Heart left ventricle (tissue), 13 donors: ENCODE data around the gene PKD2.

Experiments
- POLR2A ChIP-seq, 2 donors: fragments of 450-650 bp; IDR thresholded peaks; one replicate each; pipeline ENCODE4 v1.6.1; 2017; ENCODE audit warnings: antibody characterized with exemption in 2 of 2, mild to moderate bottlenecking in 2 of 2, moderate library complexity in 2 of 2
- TF ChIP-seq, protein P1 (sequence below), 12 donors: fragments of 200-600 bp; sonication (generic) in 4 of 12; IDR thresholded peaks; one replicate each; pipeline versions ENCODE4 v1.5.0 to v1.8.0; 2018 to 2022; ENCODE audit warnings: antibody characterized with exemption in 12 of 12, mild to moderate bottlenecking in 5 of 12
- donor health status: ischemic (EF 13 %, LVEDD 7.1; RV severe dilation, severe dysfunction).
- donor health status: DM: no; HTN: yes; CAD: no.
- donor health status: DM: no; HTN: no; CAD: no.
- donor health status: ischemic (EF 25% LVEDD 6.9; RV normal size, moderate dysfunction).
- donor health status: ischemic (EF 25% LVEDD 5.7; RV mildly dilated, moderate dysfunction).
- donor health status: ischemic (EF 35%, LVEDD 5.7; RV mildly dilated, moderate dysfunction).
- donor health status: nonischemic (EF 11% LVEDD 7.7; RV severe dilation, severe dysfunction).
- donor health status: DM: yes; HTN: yes; CAD: no.
- donor health status: PGD.
- donor health status: ischemic (EF 29% LVEDD 5.4; RV normal size, mild dysfunction).
- donor health status: nonischemic (EF 23%, LVEDD 6.1; RV moderate dilation, normal function).

GRCh38 chr4:88018466-88018865 lies 11.0 kb downstream of the PKD2 start:
- TF ChIP-seq, protein P1, sequence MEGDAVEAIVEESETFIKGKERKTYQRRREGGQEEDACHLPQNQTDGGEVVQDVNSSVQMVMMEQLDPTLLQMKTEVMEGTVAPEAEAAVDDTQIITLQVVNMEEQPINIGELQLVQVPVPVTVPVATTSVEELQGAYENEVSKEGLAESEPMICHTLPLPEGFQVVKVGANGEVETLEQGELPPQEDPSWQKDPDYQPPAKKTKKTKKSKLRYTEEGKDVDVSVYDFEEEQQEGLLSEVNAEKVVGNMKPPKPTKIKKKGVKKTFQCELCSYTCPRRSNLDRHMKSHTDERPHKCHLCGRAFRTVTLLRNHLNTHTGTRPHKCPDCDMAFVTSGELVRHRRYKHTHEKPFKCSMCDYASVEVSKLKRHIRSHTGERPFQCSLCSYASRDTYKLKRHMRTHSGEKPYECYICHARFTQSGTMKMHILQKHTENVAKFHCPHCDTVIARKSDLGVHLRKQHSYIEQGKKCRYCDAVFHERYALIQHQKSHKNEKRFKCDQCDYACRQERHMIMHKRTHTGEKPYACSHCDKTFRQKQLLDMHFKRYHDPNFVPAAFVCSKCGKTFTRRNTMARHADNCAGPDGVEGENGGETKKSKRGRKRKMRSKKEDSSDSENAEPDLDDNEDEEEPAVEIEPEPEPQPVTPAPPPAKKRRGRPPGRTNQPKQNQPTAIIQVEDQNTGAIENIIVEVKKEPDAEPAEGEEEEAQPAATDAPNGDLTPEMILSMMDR (IDR thresholded peaks at IDR 0.05) = no peak
- TF ChIP-seq POLR2A (IDR thresholded peaks at IDR 0.05) = no peak
